HUES6 (cell line): Measurements from ENCODE around the gene SERGEF.

Source experiments
- H3K27ac ChIP-seq: 2 replicates; pipeline ENCODE4 v1.7.0; 2013; ENCODE audit warnings: low read depth, mild to moderate bottlenecking, low read length, inconsistent platforms
- H3K27me3 ChIP-seq: 2 replicates; pipeline ENCODE4 v1.6.1; 2013; ENCODE audit warnings: low read length; ENCODE audit not compliant: control insufficient read depth, insufficient read depth
- H3K36me3 ChIP-seq: 2 replicates; pipeline ENCODE4 v1.6.1; 2013; ENCODE audit warnings: low read length; ENCODE audit not compliant: control insufficient read depth, insufficient read depth
- H3K4me1 ChIP-seq: 2 replicates; pipeline ENCODE4 v1.6.1; 2013; ENCODE audit warnings: low read length; ENCODE audit not compliant: control insufficient read depth, insufficient read depth
- H3K4me3 ChIP-seq: 2 replicates; pipeline ENCODE4 v1.5.1; 2013; ENCODE audit warnings: low read depth, low read length
- H3K9ac ChIP-seq: one replicate; pipeline ENCODE4 v1.6.1; 2013; ENCODE audit warnings: mild to moderate bottlenecking, low read length
- H3K9me3 ChIP-seq: 2 replicates; pipeline ENCODE4 v1.6.1; 2013; ENCODE audit warnings: low read depth, low read length; ENCODE audit not compliant: control insufficient read depth, insufficient read depth

SERGEF gene

DNA sequence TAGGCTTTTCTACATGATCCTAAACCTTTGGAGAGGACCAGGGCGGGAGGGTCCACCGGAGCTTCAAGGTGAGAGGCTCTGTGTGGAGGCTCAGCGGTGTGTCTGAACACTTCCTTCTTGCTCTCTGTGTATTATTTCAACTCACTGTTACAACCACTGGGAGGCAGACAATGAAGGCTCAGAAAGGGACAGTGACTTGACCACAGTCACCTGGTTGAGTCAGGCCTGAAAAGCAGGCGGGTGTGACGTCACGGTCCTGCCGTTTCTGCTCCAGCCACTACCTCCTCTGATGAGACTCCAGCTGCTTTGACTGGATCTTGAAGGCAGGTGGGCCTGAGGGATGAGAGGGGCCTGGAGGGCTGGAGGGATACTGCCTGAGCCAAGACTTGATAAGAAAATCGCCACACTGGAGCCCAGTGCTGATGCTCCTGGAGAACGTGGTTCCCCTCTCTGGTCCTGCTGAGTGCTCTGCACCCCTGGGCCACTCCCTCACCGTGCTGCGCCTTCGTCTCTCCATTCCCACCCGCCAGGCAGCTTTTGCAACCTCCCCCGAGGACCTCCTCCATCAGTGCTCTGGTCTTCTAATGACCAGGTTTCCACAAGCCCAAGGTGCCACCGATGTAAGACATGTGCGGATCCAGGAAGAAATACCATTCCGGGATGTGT is 250.4 kb downstream of the SERGEF start:
- Histone ChIP-seq H3K4me3 (no peak overlapping the region), H3K27ac (no peak overlapping the region), H3K9ac (no peak overlapping the region), H3K4me1 (no peaks in the 10 kb centered on the region), H3K36me3 (no peaks in the 10 kb centered on the region), H3K27me3 (no peaks in the 10 kb centered on the region), H3K9me3 (no peaks in the 10 kb centered on the region)

GRCh38 chr11:17760102-17761029 is 252.5 kb downstream of the SERGEF start:
- Histone ChIP-seq H3K36me3 (no peaks in the 10 kb centered on the region), H3K27me3 (peaks cover 15% of the 10 kb centered on the region; the same call in 1 of the 2 replicates), H3K4me1 (no peaks in the 10 kb centered on the region), H3K9me3 (no peaks in the 10 kb centered on the region), H3K27ac (no peak overlapping the region), H3K4me3 (no peak overlapping the region), H3K9ac (no peak overlapping the region)

GRCh38 chr11:17755891-17756290 is 257.0 kb downstream of the SERGEF start:
- Histone ChIP-seq H3K27me3 (peaks cover 47% of the 10 kb centered on the region; the same call in 1 of the 2 replicates), H3K9ac (no peak overlapping the region), H3K4me3 (no peak overlapping the region), H3K36me3 (no peaks in the 10 kb centered on the region), H3K4me1 (no peaks in the 10 kb centered on the region), H3K9me3 (no peaks in the 10 kb centered on the region), H3K27ac (no peak overlapping the region)

DNA sequence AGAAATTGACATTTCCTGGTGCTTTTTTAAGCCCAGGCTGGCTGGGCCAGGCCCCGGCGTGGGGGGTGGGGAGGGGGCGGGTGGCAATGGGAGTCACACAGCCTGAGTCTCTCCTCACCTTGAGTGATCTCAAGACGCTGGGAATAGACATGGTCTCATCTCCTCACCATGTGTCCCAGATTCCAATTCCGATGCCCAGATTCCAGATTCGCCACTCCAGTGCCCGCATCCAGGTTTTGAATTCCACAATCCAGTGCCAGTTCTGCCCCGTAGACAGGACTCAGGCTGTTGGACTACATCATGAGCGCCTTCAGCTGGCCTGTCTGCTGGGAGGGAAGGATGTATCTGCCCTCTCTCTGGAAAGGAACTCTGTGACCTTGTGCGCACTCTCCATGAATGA is 259.2 kb downstream of the SERGEF start:
- Histone ChIP-seq H3K9ac (no peak overlapping the region), H3K27me3 (peaks cover 48% of the 10 kb centered on the region; the same call in 1 of the 2 replicates), H3K27ac (no peak overlapping the region), H3K4me3 (no peak overlapping the region), H3K4me1 (no peaks in the 10 kb centered on the region), H3K36me3 (no peaks in the 10 kb centered on the region), H3K9me3 (no peaks in the 10 kb centered on the region)

- H3K9ac ChIP-seq, result no peak overlapping the region
- no peak overlapping the region for H3K27ac ChIP-seq
- H3K4me3 ChIP-seq, result no peak overlapping the region
- H3K36me3 ChIP-seq, result no peaks in the 10 kb centered on the region
- H3K4me1 ChIP-seq, result no peaks in the 10 kb centered on the region
- no peaks in the 10 kb centered on the region for H3K9me3 ChIP-seq
- peaks cover 48% of the 10 kb centered on the region; the same call in 1 of the 2 replicates for H3K27me3 ChIP-seq
Observed at GRCh38 chr11:17753153-17753552, 259.7 kb downstream of the SERGEF start.

DNA sequence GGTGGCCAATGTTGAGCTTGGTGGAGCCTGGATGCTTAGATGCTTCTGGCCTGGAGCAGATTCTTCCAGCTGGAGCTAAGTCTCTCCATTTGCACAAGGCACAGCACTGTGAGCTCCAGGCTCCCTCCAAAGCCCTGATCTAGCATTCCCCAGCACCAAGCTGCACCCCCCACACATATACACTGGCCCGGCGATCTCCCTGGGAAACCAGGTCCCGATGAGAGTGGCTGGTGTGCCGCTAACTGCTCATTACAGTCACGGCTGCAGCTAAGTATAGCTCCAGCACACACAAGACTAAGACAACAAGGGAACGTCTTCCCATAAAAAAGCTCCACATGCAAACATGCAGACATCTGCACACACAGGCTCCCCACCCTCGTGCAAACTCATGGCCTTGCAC is 260.7 kb downstream of the SERGEF start:
- Histone ChIP-seq H3K4me3 (no peak overlapping the region), H3K9me3 (no peaks in the 10 kb centered on the region), H3K27me3 (peaks cover 47% of the 10 kb centered on the region; the same call in 1 of the 2 replicates), H3K27ac (no peak overlapping the region), H3K4me1 (no peaks in the 10 kb centered on the region), H3K36me3 (no peaks in the 10 kb centered on the region), H3K9ac (no peak overlapping the region)

DNA sequence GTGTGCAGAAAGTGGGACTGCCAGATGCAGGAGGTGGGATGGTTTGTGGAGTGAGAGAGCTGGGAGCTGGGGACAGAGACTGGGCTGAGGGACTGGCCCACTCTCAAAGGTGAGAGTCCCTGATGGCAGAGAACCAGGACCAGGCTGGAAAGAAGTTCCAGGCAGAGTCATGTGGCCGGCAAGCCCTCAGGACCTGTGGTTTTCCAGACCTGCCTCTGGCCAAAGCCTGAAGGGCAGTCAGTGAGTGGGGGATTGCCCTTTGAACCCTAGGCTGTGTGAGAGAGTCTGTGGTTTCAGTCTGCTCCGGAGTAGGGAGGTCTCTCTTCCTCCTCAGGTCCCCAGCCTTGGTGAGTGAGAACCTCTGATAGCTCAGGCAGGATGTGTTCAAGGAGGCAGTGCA is 261.3 kb downstream of the SERGEF start:
- no peak overlapping the region for H3K9ac ChIP-seq
- H3K36me3 ChIP-seq, result no peaks in the 10 kb centered on the region
- no peaks in the 10 kb centered on the region for H3K9me3 ChIP-seq
- no peak overlapping the region for H3K27ac ChIP-seq
- H3K4me1 ChIP-seq, result no peaks in the 10 kb centered on the region
- peaks cover 44% of the 10 kb centered on the region; the same call in 1 of the 2 replicates for H3K27me3 ChIP-seq
- H3K4me3 ChIP-seq, result no peak overlapping the region

DNA sequence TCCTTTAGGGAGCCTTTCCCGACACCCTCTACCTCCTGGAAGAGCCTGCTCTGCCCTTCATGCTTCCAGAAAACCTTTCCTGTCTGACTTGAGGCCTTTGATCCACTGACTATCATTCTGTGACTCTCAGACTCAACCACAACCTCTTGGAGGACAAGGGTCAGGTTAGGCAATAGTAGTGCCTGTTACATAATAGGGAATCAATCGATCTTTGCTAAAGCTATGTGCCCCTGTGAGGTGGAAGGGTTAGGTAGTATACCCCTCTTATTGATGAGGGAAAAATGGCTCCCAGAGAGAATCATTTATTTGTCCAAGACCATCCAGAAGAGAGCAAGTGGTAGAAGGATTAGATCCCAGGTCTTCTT is 262.1 kb downstream of the SERGEF start:
- H3K27me3 ChIP-seq, result peaks cover 37% of the 10 kb centered on the region; the same call in 1 of the 2 replicates
- H3K4me1 ChIP-seq, result no peaks in the 10 kb centered on the region

GRCh38 chr11:17750013-17750800 is 262.6 kb downstream of the SERGEF start:
- no peak overlapping the region for H3K4me3 ChIP-seq
- H3K27ac ChIP-seq, result no peak overlapping the region
- no peaks in the 10 kb centered on the region for H3K36me3 ChIP-seq
- no peaks in the 10 kb centered on the region for H3K4me1 ChIP-seq
- H3K9me3 ChIP-seq, result no peaks in the 10 kb centered on the region
- no peak overlapping the region for H3K9ac ChIP-seq
- peaks cover 32% of the 10 kb centered on the region; the same call in 1 of the 2 replicates for H3K27me3 ChIP-seq

More for the DNA sequence above, 262.1 kb downstream of the SERGEF start:
- H3K27ac ChIP-seq, result no peak overlapping the region
- no peaks in the 10 kb centered on the region for H3K9me3 ChIP-seq
- H3K9ac ChIP-seq, result no peak overlapping the region
- no peak overlapping the region for H3K4me3 ChIP-seq
- no peaks in the 10 kb centered on the region for H3K36me3 ChIP-seq

DNA sequence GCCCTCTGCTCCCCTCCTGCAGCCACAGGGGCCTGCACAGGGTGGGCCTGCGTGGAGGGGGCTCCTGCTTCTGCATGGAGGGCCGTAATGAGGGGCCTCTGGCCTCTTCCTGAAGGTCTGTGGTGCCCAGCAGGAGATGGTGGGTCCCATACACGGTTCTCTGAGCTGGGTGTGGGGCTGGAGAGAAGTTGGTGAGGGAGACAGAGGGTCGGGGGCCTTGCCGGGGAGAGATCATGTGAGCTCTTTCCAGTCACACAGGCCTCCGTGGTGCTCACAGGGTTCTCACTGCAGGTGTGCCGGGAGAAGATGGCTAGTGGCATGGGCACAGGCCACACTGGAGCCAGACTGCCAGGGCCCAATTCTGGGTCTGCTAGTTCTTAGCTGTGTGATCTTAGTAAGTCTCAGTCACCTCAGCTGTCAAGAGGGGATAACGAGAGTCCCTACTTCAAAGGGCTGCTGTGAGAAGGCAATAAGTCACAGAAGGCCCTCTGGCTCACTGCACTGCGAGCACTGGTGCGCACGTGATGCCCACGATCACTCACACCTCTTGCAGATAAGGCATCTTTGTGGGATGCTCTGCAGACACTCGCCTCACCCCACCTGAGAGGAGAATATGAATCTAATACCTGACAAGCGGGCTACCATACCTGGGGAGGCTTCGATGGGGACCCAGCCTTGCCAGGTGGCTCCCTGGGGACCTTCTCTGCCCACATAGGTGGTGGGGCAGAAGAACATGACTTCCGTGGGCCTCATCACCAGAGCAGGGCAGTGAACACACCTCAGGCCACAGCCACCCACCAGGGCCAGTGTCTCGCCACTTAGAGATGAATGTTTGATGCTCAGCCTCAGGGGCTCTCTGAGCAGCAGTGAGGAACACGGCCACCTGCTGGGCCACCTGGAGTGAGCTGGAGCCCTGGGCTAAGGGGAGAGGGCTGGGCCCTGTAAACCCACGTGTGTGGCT is 263.8 kb downstream of the SERGEF start:
- H3K9me3 ChIP-seq, result no peaks in the 10 kb centered on the region

More for the DNA sequence above, 263.8 kb downstream of the SERGEF start:
- Histone ChIP-seq H3K27ac (no peak overlapping the region), H3K9ac (no peak overlapping the region), H3K4me3 (no peak overlapping the region), H3K4me1 (no peaks in the 10 kb centered on the region), H3K27me3 (peaks cover 26% of the 10 kb centered on the region; the same call in 1 of the 2 replicates), H3K36me3 (no peaks in the 10 kb centered on the region)
